SIG-M5 treated with dmso at 0.1 percent for 504 hours (cell line): ENCODE data around the gene PRSS3.
"Not testable (repeated sequence)": the region's sequence is repeated elsewhere in the genome, so short reads cannot be mapped to it uniquely, and the experiment has no call there.

Experiments
- DNase-seq: peaks from one replicate; lab custom pipeline; 2025; ENCODE audit not compliant: unreplicated experiment; lab: John Stamatoyannopoulos, UW

Gene PRSS3

GRCh38 chr9:33795281-33795680, at the start of gene PRSS3:
Gene PRSS3 (plus strand): TSS chr9:33795561. CDS start chr9:33795574, 13 bp downstream.
- DNase-seq = no peak

GRCh38 chr9:33748633-33749304, 46.6 kb upstream of the PRSS3 start:
- no peak for DNase-seq

GRCh38 chr9:33749305-33749654, 46.1 kb upstream of the PRSS3 start:
- DNase-seq = not testable (repeated sequence)

GRCh38 chr9:33750307-33750838, 45.0 kb upstream of the PRSS3 start:
- DNase-seq = no peak

GRCh38 chr9:33750839-33751339, 44.5 kb upstream of the PRSS3 start:
- no peak for DNase-seq

GRCh38 chr9:33751536-33752129, 43.7 kb upstream of the PRSS3 start:
- no peak for DNase-seq

GRCh38 chr9:33752130-33752637, 43.2 kb upstream of the PRSS3 start:
- no peak for DNase-seq

- not testable (repeated sequence) for DNase-seq
Observed at GRCh38 chr9:33752789-33753188, 42.6 kb upstream of the PRSS3 start.

GRCh38 chr9:33759648-33760047, 35.7 kb upstream of the PRSS3 start:
- peak; percentile 83 for DNase-seq

- DNase-seq = no peak
Observed at GRCh38 chr9:33762343-33762742, 33.0 kb upstream of the PRSS3 start.

GRCh38 chr9:33763709-33764108, 31.7 kb upstream of the PRSS3 start:
- DNase-seq = not testable (repeated sequence)

- no peak for DNase-seq
Observed at GRCh38 chr9:33765411-33765810, 29.9 kb upstream of the PRSS3 start.

- DNase-seq = not testable (repeated sequence)
Observed at GRCh38 chr9:33770156-33770880, 25.0 kb upstream of the PRSS3 start.

- DNase-seq = not testable (repeated sequence)
Observed at GRCh38 chr9:33773135-33773534, 22.2 kb upstream of the PRSS3 start.

- not testable (repeated sequence) for DNase-seq
Observed at GRCh38 chr9:33774074-33774659, 21.2 kb upstream of the PRSS3 start.

- no peak for DNase-seq
Observed at GRCh38 chr9:33776578-33776977, 18.8 kb upstream of the PRSS3 start.

- peak; percentile 63 for DNase-seq
Observed at GRCh38 chr9:33778700-33779351, 16.5 kb upstream of the PRSS3 start.

- no peak for DNase-seq
Observed at GRCh38 chr9:33780276-33780675, 15.1 kb upstream of the PRSS3 start.

GRCh38 chr9:33781736-33782135, 13.6 kb upstream of the PRSS3 start:
- no peak for DNase-seq

- DNase-seq = no peak
Observed at GRCh38 chr9:33782395-33783152, 12.8 kb upstream of the PRSS3 start.
